Left forelimb (tissue), 1 donor: ENCODE results near the gene PRKAA1.
"Not testable (repeated sequence)": the region's sequence is repeated elsewhere in the genome, so short reads cannot be mapped to it uniquely, and the experiment has no call there.

ENCODE experiments used
- DNase-seq: peaks from one replicate; pipeline ENCODE4 v3.0.0-alpha.2; 2018; ENCODE audit warnings: low spot score

Gene PRKAA1

GRCh38 chr5:40825461-40826043 is 27.4 kb upstream of the PRKAA1 start:
- not testable (repeated sequence) for DNase-seq

- no peak for DNase-seq
Observed at GRCh38 chr5:40823459-40823858, 25.3 kb upstream of the PRKAA1 start.

- no peak for DNase-seq
Observed at GRCh38 chr5:40813698-40814281, 15.6 kb upstream of the PRKAA1 start.

GRCh38 chr5:40812125-40812524 is 14.0 kb upstream of the PRKAA1 start:
- no peak for DNase-seq

- no peak for DNase-seq
Observed at GRCh38 chr5:40801771-40802562, 3.8 kb upstream of the PRKAA1 start.

- DNase-seq: no peak
Observed at GRCh38 chr5:40799258-40799657, 1.1 kb upstream of the PRKAA1 start.

GRCh38 chr5:40798801-40799210 is 632 bp upstream of the PRKAA1 start:
- no peak for DNase-seq

GRCh38 chr5:40797273-40798011 is 732 bp downstream of the PRKAA1 start:
- DNase-seq: no peak

- DNase-seq: no peak
Observed at GRCh38 chr5:40796487-40796889, 1.7 kb downstream of the PRKAA1 start.

- not testable (repeated sequence) for DNase-seq
Observed at GRCh38 chr5:40794877-40795276, 3.3 kb downstream of the PRKAA1 start.

GRCh38 chr5:40794340-40794739 is 3.8 kb downstream of the PRKAA1 start:
- not testable (repeated sequence) for DNase-seq

GRCh38 chr5:40792691-40793090 is 5.5 kb downstream of the PRKAA1 start:
- not testable (repeated sequence) for DNase-seq

- DNase-seq: no peak
Observed at GRCh38 chr5:40791715-40792139, 6.4 kb downstream of the PRKAA1 start.

- DNase-seq: no peak
Observed at GRCh38 chr5:40790947-40791593, 7.1 kb downstream of the PRKAA1 start.

- DNase-seq: not testable (repeated sequence)
Observed at GRCh38 chr5:40788941-40789340, 9.2 kb downstream of the PRKAA1 start.

GRCh38 chr5:40787986-40788385 is 10.2 kb downstream of the PRKAA1 start:
- no peak for DNase-seq

- DNase-seq: not testable (repeated sequence)
Observed at GRCh38 chr5:40786664-40787063, 11.5 kb downstream of the PRKAA1 start.

GRCh38 chr5:40784916-40785315 is 13.3 kb downstream of the PRKAA1 start:
- DNase-seq: no peak

- no peak for DNase-seq
Observed at GRCh38 chr5:40784027-40784653, 14.0 kb downstream of the PRKAA1 start.

- no peak for DNase-seq
Observed at GRCh38 chr5:40781843-40782409, 16.2 kb downstream of the PRKAA1 start.

GRCh38 chr5:40780858-40781257 is 17.3 kb downstream of the PRKAA1 start:
- no peak for DNase-seq
